Measurements from ENCODE around the gene CYP21A2.

DNA sequence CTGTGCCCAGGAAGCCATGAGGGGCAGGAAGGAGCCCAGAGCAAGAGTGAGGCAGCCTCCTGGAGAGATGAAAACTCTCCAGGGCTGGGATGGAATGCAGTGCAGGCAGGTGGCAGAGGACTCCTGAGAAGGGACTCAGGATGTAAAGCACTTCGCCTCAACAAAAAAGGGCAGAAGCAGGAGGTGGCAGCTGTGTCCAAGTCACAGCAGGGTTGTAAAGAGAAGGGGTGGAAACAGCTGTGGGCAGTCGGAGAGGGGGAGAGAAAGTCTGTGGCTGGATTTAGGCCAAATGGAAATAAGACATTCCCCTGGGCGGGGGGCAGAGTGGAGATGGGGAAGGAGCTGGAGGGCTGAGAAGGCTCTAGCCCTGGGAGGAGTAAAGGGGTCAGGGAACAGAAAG lies 34.9 kb downstream of the CYP21A2 start:
- TF ChIP-seq, protein P1, sequence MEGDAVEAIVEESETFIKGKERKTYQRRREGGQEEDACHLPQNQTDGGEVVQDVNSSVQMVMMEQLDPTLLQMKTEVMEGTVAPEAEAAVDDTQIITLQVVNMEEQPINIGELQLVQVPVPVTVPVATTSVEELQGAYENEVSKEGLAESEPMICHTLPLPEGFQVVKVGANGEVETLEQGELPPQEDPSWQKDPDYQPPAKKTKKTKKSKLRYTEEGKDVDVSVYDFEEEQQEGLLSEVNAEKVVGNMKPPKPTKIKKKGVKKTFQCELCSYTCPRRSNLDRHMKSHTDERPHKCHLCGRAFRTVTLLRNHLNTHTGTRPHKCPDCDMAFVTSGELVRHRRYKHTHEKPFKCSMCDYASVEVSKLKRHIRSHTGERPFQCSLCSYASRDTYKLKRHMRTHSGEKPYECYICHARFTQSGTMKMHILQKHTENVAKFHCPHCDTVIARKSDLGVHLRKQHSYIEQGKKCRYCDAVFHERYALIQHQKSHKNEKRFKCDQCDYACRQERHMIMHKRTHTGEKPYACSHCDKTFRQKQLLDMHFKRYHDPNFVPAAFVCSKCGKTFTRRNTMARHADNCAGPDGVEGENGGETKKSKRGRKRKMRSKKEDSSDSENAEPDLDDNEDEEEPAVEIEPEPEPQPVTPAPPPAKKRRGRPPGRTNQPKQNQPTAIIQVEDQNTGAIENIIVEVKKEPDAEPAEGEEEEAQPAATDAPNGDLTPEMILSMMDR (IDR thresholded peaks at IDR 0.05) = no peak
- TF ChIP-seq POLR2A (IDR thresholded peaks at IDR 0.05) = no peak
